ENCODE data around the gene ATF7.

DNA sequence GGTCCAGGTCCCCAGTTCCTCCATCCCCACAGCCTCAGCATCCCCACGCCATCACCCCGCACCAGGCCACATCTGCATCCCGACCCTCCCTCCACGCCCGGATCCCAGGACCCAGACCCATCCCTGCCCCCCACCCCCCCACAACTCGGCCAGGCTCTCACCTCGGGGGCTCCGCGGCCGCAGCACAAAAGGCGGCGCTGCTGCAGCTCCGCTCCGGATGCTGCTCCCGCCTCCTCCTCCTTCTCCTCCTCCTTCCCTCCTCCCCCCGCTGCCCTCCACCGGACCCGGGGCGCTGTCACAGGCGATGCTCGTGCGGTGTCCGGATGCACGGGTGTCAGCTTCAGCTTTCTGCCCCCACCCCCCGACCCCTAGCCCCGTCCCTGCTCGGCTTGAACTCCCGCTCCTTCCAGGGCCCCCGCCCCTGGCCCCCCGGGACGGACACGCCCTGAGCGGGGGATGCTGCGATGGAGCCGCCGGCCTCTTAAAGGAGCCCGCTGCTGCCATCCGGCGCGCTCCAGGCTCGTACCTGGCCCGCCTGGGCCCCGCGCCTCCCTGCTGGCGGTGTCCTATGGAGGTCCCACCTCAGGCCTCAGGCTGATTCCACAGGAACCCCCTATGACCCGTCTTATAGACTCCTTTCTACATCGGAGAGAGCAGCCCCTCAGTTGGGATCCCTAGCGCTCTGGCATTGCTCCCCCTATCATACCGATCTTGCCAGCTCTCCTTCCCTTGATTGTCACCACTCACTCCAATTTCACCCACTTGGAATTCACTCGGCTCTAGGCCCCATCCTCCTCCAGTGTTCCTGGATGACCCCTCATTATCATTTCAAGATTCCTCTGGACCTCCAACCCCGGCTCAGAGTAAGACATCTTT lies 126.7 kb downstream of the ATF7 start, which contains the start of gene MAP3K12:
- TF ChIP-seq, protein P1, sequence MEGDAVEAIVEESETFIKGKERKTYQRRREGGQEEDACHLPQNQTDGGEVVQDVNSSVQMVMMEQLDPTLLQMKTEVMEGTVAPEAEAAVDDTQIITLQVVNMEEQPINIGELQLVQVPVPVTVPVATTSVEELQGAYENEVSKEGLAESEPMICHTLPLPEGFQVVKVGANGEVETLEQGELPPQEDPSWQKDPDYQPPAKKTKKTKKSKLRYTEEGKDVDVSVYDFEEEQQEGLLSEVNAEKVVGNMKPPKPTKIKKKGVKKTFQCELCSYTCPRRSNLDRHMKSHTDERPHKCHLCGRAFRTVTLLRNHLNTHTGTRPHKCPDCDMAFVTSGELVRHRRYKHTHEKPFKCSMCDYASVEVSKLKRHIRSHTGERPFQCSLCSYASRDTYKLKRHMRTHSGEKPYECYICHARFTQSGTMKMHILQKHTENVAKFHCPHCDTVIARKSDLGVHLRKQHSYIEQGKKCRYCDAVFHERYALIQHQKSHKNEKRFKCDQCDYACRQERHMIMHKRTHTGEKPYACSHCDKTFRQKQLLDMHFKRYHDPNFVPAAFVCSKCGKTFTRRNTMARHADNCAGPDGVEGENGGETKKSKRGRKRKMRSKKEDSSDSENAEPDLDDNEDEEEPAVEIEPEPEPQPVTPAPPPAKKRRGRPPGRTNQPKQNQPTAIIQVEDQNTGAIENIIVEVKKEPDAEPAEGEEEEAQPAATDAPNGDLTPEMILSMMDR (IDR thresholded peaks at IDR 0.05; ENCODE audit: low read depth, low read length) = no peak
- no peak for TF ChIP-seq EZH2phosphoT487 (IDR thresholded peaks at IDR 0.05; ENCODE audit: low read depth)

All from OCI-LY3 (cell line).